ENCODE measurements around the gene RDH13.

DNA sequence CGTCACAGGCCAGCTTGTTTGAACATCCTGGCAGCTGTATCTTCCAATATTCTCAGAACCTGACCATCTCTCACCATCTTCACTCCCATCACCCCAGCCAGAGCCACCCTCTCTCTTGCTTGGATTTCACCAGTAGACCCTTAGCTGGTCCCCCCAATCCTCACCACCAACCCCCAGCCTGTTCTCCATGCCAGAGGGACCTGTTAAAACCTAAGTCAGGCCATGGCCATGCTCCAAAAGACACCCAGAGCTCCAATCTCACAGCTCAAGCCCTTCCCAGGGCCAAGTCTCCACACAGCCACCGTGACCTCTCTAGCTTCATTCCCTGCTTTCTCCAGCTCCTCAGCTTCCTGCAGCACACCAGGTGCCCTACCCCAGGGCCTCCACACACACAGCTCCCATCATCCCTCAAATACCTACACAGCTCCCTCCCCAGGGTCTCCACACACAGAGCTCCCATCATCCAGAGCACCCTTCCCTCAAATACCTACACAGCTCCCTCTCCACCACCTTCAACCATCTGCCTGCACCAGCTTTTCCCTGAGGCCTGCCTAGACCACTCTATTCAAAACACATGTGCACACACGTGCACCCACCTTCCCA lies 26.5 kb upstream of the RDH13 start:
- TF ChIP-seq, protein P1, sequence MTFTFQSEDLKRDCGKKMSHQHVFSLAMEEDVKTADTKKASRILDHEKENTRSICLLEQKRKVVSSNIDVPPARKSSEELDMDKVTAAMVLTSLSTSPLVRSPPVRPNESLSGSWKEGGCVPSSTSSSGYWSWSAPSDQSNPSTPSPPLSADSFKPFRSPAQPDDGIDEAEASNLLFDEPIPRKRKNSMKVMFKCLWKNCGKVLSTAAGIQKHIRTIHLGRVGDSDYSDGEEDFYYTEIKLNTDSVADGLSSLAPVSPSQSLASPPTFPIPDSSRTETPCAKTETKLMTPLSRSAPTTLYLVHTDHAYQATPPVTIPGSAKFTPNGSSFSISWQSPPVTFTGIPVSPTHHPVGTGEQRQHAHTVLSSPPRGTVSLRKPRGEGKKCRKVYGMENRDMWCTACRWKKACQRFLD (tag by site-specific recombination; IDR thresholded peaks at IDR 0.05) = no peak
- TF ChIP-seq, protein P2, sequence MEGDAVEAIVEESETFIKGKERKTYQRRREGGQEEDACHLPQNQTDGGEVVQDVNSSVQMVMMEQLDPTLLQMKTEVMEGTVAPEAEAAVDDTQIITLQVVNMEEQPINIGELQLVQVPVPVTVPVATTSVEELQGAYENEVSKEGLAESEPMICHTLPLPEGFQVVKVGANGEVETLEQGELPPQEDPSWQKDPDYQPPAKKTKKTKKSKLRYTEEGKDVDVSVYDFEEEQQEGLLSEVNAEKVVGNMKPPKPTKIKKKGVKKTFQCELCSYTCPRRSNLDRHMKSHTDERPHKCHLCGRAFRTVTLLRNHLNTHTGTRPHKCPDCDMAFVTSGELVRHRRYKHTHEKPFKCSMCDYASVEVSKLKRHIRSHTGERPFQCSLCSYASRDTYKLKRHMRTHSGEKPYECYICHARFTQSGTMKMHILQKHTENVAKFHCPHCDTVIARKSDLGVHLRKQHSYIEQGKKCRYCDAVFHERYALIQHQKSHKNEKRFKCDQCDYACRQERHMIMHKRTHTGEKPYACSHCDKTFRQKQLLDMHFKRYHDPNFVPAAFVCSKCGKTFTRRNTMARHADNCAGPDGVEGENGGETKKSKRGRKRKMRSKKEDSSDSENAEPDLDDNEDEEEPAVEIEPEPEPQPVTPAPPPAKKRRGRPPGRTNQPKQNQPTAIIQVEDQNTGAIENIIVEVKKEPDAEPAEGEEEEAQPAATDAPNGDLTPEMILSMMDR (tag by site-specific recombination; IDR thresholded peaks at IDR 0.05) = no peak
- no peak for TF ChIP-seq ZNF184 (tag by site-specific recombination; IDR thresholded peaks at IDR 0.05)
